ENCODE data around the gene MYL5. TPM values are rescaled to one million over a fixed set of nuclear protein-coding genes. Genes with fewer than 3 reads are reported as not detected.

Gene MYL5
- total and polyA plus RNA-seq, 2 of the 13 experiments (the other 11 are each of a cell fraction or from before 2014, with no cell fraction given), result 6.5 to 16.0 TPM

- TF ChIP-seq PITX1 (CRISPR knock-in tag; IDR thresholded peaks at IDR 0.05), result no peak
- no peak for TF ChIP-seq SUZ12 (IDR thresholded peaks at IDR 0.05; ENCODE audit: low read depth, low read length)
- no peak for TF ChIP-seq STAT6 (CRISPR knock-in tag; IDR thresholded peaks at IDR 0.05; ENCODE audit: borderline replicate concordance)
- TF ChIP-seq ZBTB37 (CRISPR knock-in tag; IDR thresholded peaks at IDR 0.05), result no peak
- no peak for TF ChIP-seq U2AF2 (IDR thresholded peaks at IDR 0.05; ENCODE audit: low read depth, low read length)
- TF ChIP-seq ZNF766 (CRISPR knock-in tag; IDR thresholded peaks at IDR 0.05; ENCODE audit: borderline replicate concordance), result no peak
- peak in 1 of 2 experiments; percentile 34; a peak in 1 of 4 replicates for TF ChIP-seq ATF4 (CRISPR knock-in tag; IDR thresholded peaks at IDR 0.05)
- 0 out of 2 replicates have a peak, but pooled peaks have one; percentile 34 for TF ChIP-seq ZNF782 (CRISPR knock-in tag; IDR thresholded peaks at IDR 0.05; ENCODE audit: borderline replicate concordance)
- peak; percentile 35; the same call in 1 of the 2 replicates for TF ChIP-seq ZBTB21 (CRISPR knock-in tag; IDR thresholded peaks at IDR 0.05)
- TF ChIP-seq CBX5 (CRISPR knock-in tag; IDR thresholded peaks at IDR 0.05; ENCODE audit: borderline replicate concordance), result no peak; the same call in 1 of the 2 replicates
- TF ChIP-seq, protein P1, sequence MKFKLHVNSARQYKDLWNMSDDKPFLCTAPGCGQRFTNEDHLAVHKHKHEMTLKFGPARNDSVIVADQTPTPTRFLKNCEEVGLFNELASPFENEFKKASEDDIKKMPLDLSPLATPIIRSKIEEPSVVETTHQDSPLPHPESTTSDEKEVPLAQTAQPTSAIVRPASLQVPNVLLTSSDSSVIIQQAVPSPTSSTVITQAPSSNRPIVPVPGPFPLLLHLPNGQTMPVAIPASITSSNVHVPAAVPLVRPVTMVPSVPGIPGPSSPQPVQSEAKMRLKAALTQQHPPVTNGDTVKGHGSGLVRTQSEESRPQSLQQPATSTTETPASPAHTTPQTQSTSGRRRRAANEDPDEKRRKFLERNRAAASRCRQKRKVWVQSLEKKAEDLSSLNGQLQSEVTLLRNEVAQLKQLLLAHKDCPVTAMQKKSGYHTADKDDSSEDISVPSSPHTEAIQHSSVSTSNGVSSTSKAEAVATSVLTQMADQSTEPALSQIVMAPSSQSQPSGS (CRISPR knock-in tag; IDR thresholded peaks at IDR 0.05), result no peak; the same call in 1 of the 2 replicates
- no peak for TF ChIP-seq MBD4 (IDR thresholded peaks at IDR 0.05; ENCODE audit: borderline replicate concordance, low read length)
- TF ChIP-seq BRCA1 (CRISPR knock-in tag; IDR thresholded peaks at IDR 0.05), result no peak
- TF ChIP-seq SCMH1 (CRISPR knock-in tag; IDR thresholded peaks at IDR 0.05; ENCODE audit: borderline replicate concordance), result no peak
- TF ChIP-seq SYNCRIP (IDR thresholded peaks at IDR 0.05; ENCODE audit: insufficient read depth, low read depth, low read length), result no peak
- no peak for TF ChIP-seq CC2D1A (CRISPR knock-in tag; IDR thresholded peaks at IDR 0.05)
- peak in 1 of 2 experiments; percentile 16; a peak in 2 of 4 replicates for TF ChIP-seq POLR2A (IDR thresholded peaks at IDR 0.05; ENCODE audit: insufficient read depth in 1 of 2, low read depth in 2 of 2, low read length in 2 of 2)
- no peak for TF ChIP-seq ZFP36L1 (CRISPR knock-in tag; IDR thresholded peaks at IDR 0.05)
- TF ChIP-seq, protein P2, sequence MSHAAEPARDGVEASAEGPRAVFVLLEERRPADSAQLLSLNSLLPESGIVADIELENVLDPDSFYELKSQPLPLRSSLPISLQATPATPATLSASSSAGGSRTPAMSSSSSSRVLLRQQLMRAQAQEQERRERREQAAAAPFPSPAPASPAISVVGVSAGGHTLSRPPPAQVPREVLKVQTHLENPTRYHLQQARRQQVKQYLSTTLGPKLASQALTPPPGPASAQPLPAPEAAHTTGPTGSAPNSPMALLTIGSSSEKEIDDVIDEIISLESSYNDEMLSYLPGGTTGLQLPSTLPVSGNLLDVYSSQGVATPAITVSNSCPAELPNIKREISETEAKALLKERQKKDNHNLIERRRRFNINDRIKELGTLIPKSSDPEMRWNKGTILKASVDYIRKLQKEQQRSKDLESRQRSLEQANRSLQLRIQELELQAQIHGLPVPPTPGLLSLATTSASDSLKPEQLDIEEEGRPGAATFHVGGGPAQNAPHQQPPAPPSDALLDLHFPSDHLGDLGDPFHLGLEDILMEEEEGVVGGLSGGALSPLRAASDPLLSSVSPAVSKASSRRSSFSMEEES (CRISPR knock-in tag; IDR thresholded peaks at IDR 0.05), result no peak
- TF ChIP-seq KAT2B (IDR thresholded peaks at IDR 0.05; ENCODE audit: borderline replicate concordance, low read depth, low read length), result no peak
- no peak for TF ChIP-seq ZNF124 (CRISPR knock-in tag; IDR thresholded peaks at IDR 0.05)
- no peak for TF ChIP-seq ZNF883 (CRISPR knock-in tag; IDR thresholded peaks at IDR 0.05; ENCODE audit: not compliant biosample characterization)
These were observed 917 bp downstream of the MYL5 start (continued) for GRCh38 chr4:675036-675882.
